Head of caudate nucleus (tissue), 42 donors: Measurements from ENCODE around the gene CTDNEP1.

Experiments used
- DNase-seq, 42 donors: peaks; one replicate each; pipeline versions ENCODE4 v3.0.0 to v3.0.0-alpha.2; 2020 to 2021; ENCODE audit warnings: mixed read lengths in 7 of 42
- intact Hi-C: fragments of 100-400 bp; cut with DNase I; formaldehyde crosslinking; loops from one replicate; pipeline ENCODE4 v1.15.0; 2022

CTDNEP1 gene

DNA sequence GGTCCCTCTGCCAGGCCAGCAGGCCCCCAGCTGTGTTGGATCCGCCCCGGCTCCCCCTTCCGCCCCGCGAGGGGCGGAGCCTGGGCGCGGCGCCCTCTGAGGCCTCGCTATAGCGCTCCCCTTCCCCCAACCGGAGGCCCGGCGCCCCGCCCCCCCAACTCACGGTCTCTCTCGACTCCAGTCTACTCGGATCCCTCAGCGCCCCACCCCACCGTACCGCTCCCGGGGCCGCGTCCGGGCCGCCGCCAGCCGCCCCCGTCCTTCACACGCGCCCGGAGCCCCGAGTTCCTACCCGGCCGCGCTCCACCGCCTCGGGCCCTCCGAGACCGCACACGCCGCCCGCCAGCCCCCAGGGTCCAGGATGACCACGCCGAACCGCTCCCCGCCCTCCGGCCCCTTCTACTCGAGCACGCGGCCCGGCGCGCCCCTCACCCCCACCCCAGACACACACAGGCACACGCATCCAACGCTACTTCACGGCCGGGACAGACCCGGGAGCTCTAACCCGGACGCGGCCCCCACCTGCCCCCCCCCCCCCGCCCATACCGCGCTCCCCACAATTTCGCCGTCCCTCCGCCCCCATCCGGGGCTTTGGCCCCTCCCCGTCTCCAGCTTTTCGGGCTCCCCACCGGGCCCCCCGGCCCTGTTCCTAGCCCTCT, 13.6 kb downstream of the CTDNEP1 start:
- intact Hi-C loops: no loop called here
- peak in 41 of 42 donors; percentile 55 to 90 (median 77) for DNase-seq

- no peak for DNase-seq
- intact Hi-C loops: no loop called here
These were observed 14.2 kb downstream of the CTDNEP1 start for GRCh38 chr17:7237266-7237760.

DNA sequence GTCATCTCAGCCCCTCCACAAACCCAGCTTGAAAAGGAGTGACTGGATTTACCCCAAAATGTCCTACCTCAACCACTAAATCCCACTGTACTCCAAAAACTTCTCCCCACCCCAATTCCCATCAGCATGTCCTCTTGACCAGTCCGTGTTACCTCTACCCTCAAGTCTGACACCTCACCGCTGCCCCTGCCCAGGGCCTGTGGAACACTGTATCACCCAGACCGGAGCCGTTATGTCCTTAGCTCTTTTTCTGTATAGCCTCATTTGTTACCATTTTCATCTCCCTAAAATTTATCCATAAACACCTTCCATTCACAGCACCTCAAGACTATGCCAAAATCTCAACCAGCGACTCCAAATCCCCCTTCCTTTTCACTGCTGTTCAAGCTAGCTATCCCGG, 14.7 kb downstream of the CTDNEP1 start:
- intact Hi-C loops: no loop called here

GRCh38 chr17:7235693-7236665, 15.6 kb downstream of the CTDNEP1 start:
- intact Hi-C loops: no loop called here
- DNase-seq: peak in 4 of 42 donors; percentile 33 to 59 (median 46)

More for the DNA sequence above, 14.7 kb downstream of the CTDNEP1 start:
- DNase-seq: no peak

DNA sequence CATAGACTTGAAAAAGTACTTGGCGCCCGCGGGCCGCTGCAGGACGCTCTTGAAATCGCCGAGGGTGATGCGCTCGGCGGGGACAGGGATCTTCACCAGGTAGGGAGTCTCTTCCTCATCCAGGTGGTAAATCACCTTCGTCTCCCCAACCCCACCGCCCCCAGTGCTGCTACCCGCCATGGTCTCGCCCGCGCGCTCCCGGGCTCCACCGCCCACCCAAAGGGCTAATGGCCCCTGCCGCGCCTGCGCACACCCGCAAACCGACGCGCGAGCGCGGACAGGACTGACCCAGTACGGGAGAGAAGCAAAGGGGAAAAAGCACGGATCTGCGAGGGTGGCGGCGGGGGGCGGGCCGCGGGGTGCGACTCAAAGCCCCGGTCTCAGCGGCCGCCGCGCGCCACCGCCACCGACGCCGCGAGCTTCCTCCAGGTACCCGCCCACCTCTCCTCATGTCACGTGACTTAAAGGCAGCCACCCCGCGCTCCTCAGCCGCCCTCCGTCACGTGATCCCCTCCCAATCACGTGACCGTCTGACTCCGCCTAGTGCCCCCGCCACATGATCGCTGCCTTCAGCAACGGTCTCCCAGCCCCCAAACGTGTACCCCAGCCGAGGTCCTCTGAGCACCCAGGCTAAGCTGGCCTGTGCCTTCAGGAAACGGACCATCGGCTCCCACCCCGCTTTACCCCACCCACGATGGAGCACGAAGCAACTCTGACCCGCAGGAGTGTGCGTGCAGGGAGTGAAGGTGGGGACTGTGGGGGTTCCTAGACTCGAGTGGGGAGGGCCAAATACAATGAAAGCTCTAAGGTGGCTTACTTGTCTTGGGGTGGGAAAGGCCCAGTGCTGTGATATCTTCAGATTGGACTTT, 17.2 kb downstream of the CTDNEP1 start, which contains the start of gene DVL2:
Gene DVL2, minus strand, starts transcription at position 435 of the 869 bp plus-strand sequence. Its CDS starts 255 bp downstream, at position 180.
- intact Hi-C loops: no loop called here
- peak; percentile 93 to 99 (median 96) for DNase-seq

GRCh38 chr17:7233701-7234082, 17.8 kb downstream of the CTDNEP1 start:
- DNase-seq: no peak
- intact Hi-C loops: no loop called here

DNA sequence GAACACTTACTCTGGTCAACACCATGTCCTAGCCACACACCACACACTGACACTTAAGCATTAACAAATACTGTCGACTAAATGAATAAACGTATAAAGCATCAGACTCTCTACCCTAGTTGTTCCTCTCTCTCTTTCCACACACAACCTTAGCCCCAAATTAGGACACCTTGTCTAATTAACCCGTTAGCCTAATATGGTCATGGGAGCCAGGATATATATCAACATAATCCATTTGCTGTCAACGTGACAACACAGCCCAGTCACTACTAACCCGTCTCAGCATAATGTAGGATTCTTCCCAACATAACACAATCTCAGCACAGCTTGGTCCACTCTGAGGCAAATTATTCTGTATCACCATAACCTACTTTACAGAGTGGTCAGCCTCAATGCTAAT, 19.4 kb downstream of the CTDNEP1 start:
- intact Hi-C loops: no loop called here
- DNase-seq: no peak

GRCh38 chr17:7229504-7229903, 22.0 kb downstream of the CTDNEP1 start:
- intact Hi-C loops: no loop called here
- DNase-seq: no peak

GRCh38 chr17:7228920-7229319, 22.6 kb downstream of the CTDNEP1 start:
- DNase-seq: no peak
- intact Hi-C loops: no loop called here

DNA sequence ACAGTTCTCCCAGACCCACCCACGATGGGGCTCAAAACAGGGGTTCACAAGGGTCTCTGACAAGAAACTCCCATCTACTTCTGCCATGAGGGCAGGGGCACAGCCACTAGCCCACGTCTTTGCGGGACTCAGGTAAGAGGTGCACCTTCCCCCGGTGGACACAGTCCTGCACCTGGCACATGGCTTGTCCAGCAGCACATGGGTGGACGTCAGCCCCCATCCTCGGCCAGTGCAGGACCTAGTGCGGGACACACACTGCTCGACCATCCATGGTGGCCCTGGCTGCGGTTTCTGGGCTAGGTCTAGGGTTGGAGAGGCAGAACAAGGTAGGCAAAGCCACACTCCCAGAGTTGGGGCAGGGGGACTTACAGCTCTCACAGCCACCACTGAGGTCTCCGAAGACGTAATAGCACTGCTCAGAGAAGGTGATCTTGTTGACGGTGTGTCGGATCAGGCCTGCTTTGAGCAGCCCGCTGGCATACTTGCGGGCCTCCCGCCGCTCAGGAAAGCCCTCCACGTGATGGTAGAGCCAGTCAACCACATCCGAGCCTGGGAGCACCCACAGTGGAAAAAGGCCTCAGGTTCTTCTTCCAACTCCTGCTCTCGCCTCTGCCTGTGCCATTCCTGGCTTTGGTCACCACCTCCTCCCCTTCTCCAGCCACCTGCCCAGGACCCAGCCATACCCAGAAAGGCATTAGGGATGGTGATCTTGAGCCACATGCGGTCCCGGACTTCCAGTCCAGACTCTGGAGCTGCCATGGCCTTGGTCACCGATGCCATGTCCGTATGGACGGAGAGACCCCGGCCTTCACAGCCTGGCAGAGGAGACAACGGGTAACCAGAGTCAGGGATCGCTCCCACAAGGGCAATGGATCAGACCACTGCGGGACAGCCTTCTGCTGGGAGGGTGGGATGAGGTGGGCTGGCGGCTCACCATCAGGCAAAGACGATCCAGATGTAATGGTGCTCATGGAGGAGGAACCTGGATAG, 24.5 kb downstream of the CTDNEP1 start:
- no peak for DNase-seq
- intact Hi-C loops: no loop called here

- intact Hi-C loops: no loop called here
- no peak for DNase-seq
These were observed 25.7 kb downstream of the CTDNEP1 start for GRCh38 chr17:7225711-7226331.

DNA sequence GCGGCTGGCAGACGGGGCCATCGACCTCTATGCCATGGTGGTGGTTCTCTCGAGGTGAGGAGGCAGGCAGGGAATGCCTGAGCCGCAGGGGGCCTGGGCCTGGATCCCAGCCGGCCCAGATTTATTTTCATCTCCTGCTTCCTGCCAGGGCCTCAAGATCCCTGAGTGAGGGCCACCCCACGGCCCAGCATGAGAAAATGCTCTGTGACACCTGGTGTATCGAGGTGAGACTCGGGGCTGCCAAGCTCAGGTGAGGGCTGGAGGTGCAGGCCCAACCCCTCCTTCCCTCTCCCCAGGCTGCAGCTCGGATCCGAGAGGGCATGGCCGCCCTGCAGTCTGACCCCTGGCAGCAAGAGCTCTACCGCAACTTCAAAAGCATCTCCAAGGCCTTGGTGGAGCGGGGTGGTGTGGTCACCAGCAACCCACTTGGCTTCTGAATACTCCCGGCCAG, 26.8 kb downstream of the CTDNEP1 start:
- DNase-seq: no peak
- intact Hi-C loops: no loop called here

- intact Hi-C loops: no loop called here
These were observed 27.4 kb downstream of the CTDNEP1 start for GRCh38 chr17:7224110-7224509.

GRCh38 chr17:7223375-7223774, 28.2 kb downstream of the CTDNEP1 start:
- no peak for DNase-seq
- intact Hi-C loops: no loop called here

More at GRCh38 chr17:7224110-7224509, 27.4 kb downstream of the CTDNEP1 start:
- DNase-seq: no peak

GRCh38 chr17:7222972-7223292, 28.6 kb downstream of the CTDNEP1 start:
- DNase-seq: no peak
- intact Hi-C loops: no loop called here

DNA sequence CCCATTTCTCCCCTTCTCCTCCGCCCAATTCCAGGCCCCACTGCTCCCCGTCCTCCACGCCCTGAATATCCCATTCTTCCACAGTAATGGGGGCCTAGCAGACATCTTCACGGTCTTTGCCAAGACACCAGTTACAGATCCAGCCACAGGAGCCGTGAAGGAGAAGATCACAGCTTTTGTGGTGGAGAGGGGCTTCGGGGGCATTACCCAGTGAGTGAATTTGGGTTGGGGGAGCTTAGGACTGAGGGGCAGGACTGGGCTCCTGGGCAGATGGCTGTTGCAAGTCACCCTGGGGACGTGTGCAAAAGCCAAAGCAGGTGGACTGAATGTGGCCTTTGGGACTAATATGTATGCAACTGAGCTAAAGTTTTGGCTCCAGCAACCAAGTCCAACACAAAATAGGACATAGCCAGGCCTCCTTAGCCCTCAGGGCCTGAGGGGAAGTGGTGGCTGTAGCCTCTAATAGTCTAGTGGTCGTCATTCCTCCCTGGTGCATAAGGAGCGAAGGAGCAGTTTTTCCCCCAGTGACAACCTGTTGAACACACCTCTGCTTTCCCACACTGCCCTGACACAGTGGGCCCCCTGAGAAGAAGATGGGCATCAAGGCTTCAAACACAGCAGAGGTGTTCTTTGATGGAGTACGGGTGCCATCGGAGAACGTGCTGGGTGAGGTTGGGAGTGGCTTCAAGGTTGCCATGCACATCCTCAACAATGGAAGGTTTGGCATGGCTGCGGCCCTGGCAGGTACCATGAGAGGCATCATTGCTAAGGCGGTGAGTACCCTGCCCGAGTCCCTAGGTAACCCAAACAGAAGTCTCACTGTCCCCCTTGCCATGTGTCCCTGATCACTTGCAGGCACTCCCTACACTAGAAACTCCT, 29.2 kb downstream of the CTDNEP1 start:
- DNase-seq: no peak
- intact Hi-C loops: no loop called here
